HepG2 (cell line): ENCODE measurements around the gene L3MBTL4. TPM values are rescaled to one million over a fixed set of nuclear protein-coding genes. Genes with fewer than 3 reads are reported as not detected.

ENCODE experiments used
- CBX1 ChIP-seq: IDR thresholded peaks from one replicate; pipeline ENCODE4 v1.6.1; 2016; ENCODE audit warnings: antibody characterized with exemption, low read depth
- CC2D1A ChIP-seq: sonication (generic); formaldehyde crosslinking; IDR thresholded peaks from 2 replicates; pipeline ENCODE4 v1.8.1; 2023; ENCODE audit warnings: mild to moderate bottlenecking, missing genetic modification reagents
- DPF2 ChIP-seq: sonication (generic); formaldehyde crosslinking; IDR thresholded peaks from 2 replicates; pipeline ENCODE4 v1.4.0; 2020; ENCODE audit warnings: mild to moderate bottlenecking, low read depth, missing genetic modification reagents, borderline replicate concordance
- EED ChIP-seq: sonication (generic); formaldehyde crosslinking; IDR thresholded peaks from 2 replicates; pipeline ENCODE4 v1.5.0; 2020; ENCODE audit warnings: mild to moderate bottlenecking, missing genetic modification reagents
- FOXA1 ChIP-seq, 2 experiments: fragments of 450-650 bp in 1 of 2; sonication (generic) in 1 of 2; formaldehyde crosslinking in 1 of 2; IDR thresholded peaks; 2 replicates each; pipeline versions ENCODE4 v1.4.0 to v1.6.1; 2016 to 2020; ENCODE audit warnings: missing genetic modification reagents in 1 of 2
- HOXD1 ChIP-seq: sonication (generic); formaldehyde crosslinking; IDR thresholded peaks from 2 replicates; pipeline ENCODE4 v1.5.0; 2020; ENCODE audit warnings: missing genetic modification reagents
- KDM3A ChIP-seq: IDR thresholded peaks from 2 replicates; pipeline ENCODE4 v1.6.1; 2018; ENCODE audit warnings: low read depth, missing compliant biosample characterization
- KDM5A ChIP-seq: fragments of 200-600 bp; sonication (generic); IDR thresholded peaks from 2 replicates; pipeline ENCODE4 v1.7.0; 2018; ENCODE audit warnings: antibody characterized with exemption, mild to moderate bottlenecking, low read length, borderline replicate concordance
- MAZ ChIP-seq, 2 experiments: sonication (generic) in 1 of 2; formaldehyde crosslinking in 1 of 2; IDR thresholded peaks; 2 replicates each; pipeline versions ENCODE4 v1.5.0 to v1.6.1; 2012 to 2020; ENCODE audit warnings: low read depth in 2 of 2, mild to moderate bottlenecking in 2 of 2, borderline replicate concordance in 1 of 2, improper control_type of control experiment in 1 of 2, low read length in 1 of 2, missing genetic modification reagents in 1 of 2, moderate library complexity in 1 of 2
- MED8 ChIP-seq: sonication (generic); formaldehyde crosslinking; IDR thresholded peaks from 2 replicates; pipeline ENCODE4 v1.8.1; 2023; ENCODE audit warnings: mild to moderate bottlenecking, missing genetic modification reagents; ENCODE audit not compliant: insufficient replicate concordance
- MEIS1 ChIP-seq: sonication (generic); formaldehyde crosslinking; IDR thresholded peaks from 2 replicates; pipeline ENCODE4 v1.9.0; 2021; ENCODE audit warnings: mild to moderate bottlenecking, missing genetic modification reagents, moderate library complexity, borderline replicate concordance
- SAFB2 ChIP-seq: sonication (generic); formaldehyde crosslinking; IDR thresholded peaks from 2 replicates; pipeline ENCODE4 v1.5.1; 2020; ENCODE audit warnings: missing genetic modification reagents, low read depth, mild to moderate bottlenecking, borderline replicate concordance
- TFDP1 ChIP-seq: IDR thresholded peaks from 2 replicates; pipeline ENCODE4 v1.6.1; 2016; ENCODE audit warnings: missing compliant biosample characterization, missing genetic modification reagents, borderline replicate concordance
- ZFY ChIP-seq: sonication (generic); formaldehyde crosslinking; IDR thresholded peaks from 2 replicates; pipeline ENCODE4 v1.4.0; 2020; ENCODE audit warnings: missing genetic modification reagents
- ZNF224 ChIP-seq: sonication (generic); formaldehyde crosslinking; IDR thresholded peaks from 2 replicates; pipeline ENCODE4 v1.5.0; 2020; ENCODE audit warnings: mild to moderate bottlenecking, missing genetic modification reagents
- ZNF317 ChIP-seq: sonication (generic); formaldehyde crosslinking; IDR thresholded peaks from 2 replicates; pipeline ENCODE4 v1.5.0; 2020; ENCODE audit warnings: mild to moderate bottlenecking, missing genetic modification reagents
- ZNF335 ChIP-seq: sonication (generic); formaldehyde crosslinking; IDR thresholded peaks from 2 replicates; pipeline ENCODE4 v1.4.0; 2020; ENCODE audit warnings: missing genetic modification reagents
- ZNF629 ChIP-seq: sonication (generic); formaldehyde crosslinking; conservative IDR thresholded peaks from 2 replicates; pipeline ENCODE4 v1.5.0; 2020; ENCODE audit warnings: missing genetic modification reagents
- ZNF816 ChIP-seq: sonication (generic); formaldehyde crosslinking; IDR thresholded peaks from 2 replicates; pipeline ENCODE4 v1.8.0; 2022; ENCODE audit warnings: missing genetic modification reagents, mild to moderate bottlenecking, borderline replicate concordance
- ZNF879 ChIP-seq: sonication (generic); formaldehyde crosslinking; IDR thresholded peaks from 2 replicates; pipeline ENCODE4 v1.8.1; 2023; ENCODE audit warnings: missing genetic modification reagents
- polyA plus RNA-seq, 8 experiments: library from polyadenylated mRNA; depleted of rRNA in 3 of 8; stranded (reverse) in 7 of 8; unstranded in 1 of 8; fragments of >200 nt; fragmentation: Illumina TruSeq in 4 of 8; extraction: Trizol in 4 of 8; gene quantifications; 2 replicates each; pipeline versions ENCODE4 v1.2.1 to v1.2.3, GENCODE V29; 2011 to 2016; ENCODE audit warnings: low read depth in 4 of 8, missing spikeins in 1 of 8, mixed read lengths in 1 of 8; ENCODE audit not compliant: insufficient read depth in 1 of 8
- total RNA-seq, 5 experiments: library from RNA; depleted of rRNA; stranded (reverse); fragments of >200 nt; fragmentation: Illumina TruSeq; extraction: Trizol; gene quantifications; 2 replicates each; pipeline ENCODE4 v1.2.3, GENCODE V29; 2016; ENCODE audit warnings: low read depth in 1 of 5
- TF ChIP-seq, protein P1 (sequence below): sonication (generic); formaldehyde crosslinking; IDR thresholded peaks from 2 replicates; pipeline ENCODE4 v1.4.0; 2020; ENCODE audit warnings: missing genetic modification reagents, borderline replicate concordance
- TF ChIP-seq, protein P2 (sequence below): fragments of 450-650 bp; IDR thresholded peaks from 2 replicates; pipeline ENCODE4 v1.6.1; 2017; ENCODE audit warnings: mild to moderate bottlenecking

Gene L3MBTL4
- total and polyA plus RNA-seq, 2 of the 13 experiments (the other 11 are each of a cell fraction or from before 2014, with no cell fraction given): 10.8 to 13.3 TPM

GRCh38 chr18:6370886-6371635, 43.6 kb downstream of the L3MBTL4 start (continued):
- TF ChIP-seq KDM5A: no peak
- no peak for TF ChIP-seq FOXA1 (IDR thresholded peaks at IDR 0.05)
- 0 out of 2 replicates have a peak, but pooled peaks have one; percentile 9 for TF ChIP-seq FOXA1 (CRISPR knock-in tag; IDR thresholded peaks at IDR 0.05)
- TF ChIP-seq EED (CRISPR knock-in tag): no peak
- TF ChIP-seq MED8 (CRISPR knock-in tag): no peak
- no peak for TF ChIP-seq SAFB2
- TF ChIP-seq ZNF224: no peak
- TF ChIP-seq ZNF879: no peak
- TF ChIP-seq ZFY: peak; percentile 42
- TF ChIP-seq CBX1: no peak
- TF ChIP-seq, protein P1, sequence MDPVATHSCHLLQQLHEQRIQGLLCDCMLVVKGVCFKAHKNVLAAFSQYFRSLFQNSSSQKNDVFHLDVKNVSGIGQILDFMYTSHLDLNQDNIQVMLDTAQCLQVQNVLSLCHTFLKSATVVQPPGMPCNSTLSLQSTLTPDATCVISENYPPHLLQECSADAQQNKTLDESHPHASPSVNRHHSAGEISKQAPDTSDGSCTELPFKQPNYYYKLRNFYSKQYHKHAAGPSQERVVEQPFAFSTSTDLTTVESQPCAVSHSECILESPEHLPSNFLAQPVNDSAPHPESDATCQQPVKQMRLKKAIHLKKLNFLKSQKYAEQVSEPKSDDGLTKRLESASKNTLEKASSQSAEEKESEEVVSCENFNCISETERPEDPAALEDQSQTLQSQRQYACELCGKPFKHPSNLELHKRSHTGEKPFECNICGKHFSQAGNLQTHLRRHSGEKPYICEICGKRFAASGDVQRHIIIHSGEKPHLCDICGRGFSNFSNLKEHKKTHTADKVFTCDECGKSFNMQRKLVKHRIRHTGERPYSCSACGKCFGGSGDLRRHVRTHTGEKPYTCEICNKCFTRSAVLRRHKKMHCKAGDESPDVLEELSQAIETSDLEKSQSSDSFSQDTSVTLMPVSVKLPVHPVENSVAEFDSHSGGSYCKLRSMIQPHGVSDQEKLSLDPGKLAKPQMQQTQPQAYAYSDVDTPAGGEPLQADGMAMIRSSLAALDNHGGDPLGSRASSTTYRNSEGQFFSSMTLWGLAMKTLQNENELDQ (CRISPR knock-in tag): no peak
- TF ChIP-seq MAZ (IDR thresholded peaks at IDR 0.05; ENCODE audit: borderline replicate concordance, low read depth, low read length): no peak
- no peak for TF ChIP-seq MAZ (CRISPR knock-in tag; IDR thresholded peaks at IDR 0.05; ENCODE audit: low read depth)
- 0 out of 2 replicates have a peak, but pooled peaks have one; percentile 26 for TF ChIP-seq TFDP1 (CRISPR knock-in tag)
- TF ChIP-seq, protein P2, sequence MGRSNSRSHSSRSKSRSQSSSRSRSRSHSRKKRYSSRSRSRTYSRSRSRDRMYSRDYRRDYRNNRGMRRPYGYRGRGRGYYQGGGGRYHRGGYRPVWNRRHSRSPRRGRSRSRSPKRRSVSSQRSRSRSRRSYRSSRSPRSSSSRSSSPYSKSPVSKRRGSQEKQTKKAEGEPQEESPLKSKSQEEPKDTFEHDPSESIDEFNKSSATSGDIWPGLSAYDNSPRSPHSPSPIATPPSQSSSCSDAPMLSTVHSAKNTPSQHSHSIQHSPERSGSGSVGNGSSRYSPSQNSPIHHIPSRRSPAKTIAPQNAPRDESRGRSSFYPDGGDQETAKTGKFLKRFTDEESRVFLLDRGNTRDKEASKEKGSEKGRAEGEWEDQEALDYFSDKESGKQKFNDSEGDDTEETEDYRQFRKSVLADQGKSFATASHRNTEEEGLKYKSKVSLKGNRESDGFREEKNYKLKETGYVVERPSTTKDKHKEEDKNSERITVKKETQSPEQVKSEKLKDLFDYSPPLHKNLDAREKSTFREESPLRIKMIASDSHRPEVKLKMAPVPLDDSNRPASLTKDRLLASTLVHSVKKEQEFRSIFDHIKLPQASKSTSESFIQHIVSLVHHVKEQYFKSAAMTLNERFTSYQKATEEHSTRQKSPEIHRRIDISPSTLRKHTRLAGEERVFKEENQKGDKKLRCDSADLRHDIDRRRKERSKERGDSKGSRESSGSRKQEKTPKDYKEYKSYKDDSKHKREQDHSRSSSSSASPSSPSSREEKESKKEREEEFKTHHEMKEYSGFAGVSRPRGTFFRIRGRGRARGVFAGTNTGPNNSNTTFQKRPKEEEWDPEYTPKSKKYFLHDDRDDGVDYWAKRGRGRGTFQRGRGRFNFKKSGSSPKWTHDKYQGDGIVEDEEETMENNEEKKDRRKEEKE: no peak
- 0 out of 2 replicates have a peak, but pooled peaks have one; percentile 40 for TF ChIP-seq HOXD1 (CRISPR knock-in tag)
- peak; percentile 19; the same call in 1 of the 2 replicates for TF ChIP-seq KDM3A (CRISPR knock-in tag)
- no peak for TF ChIP-seq ZNF335 (CRISPR knock-in tag)
- peak; percentile 83; the same call in 1 of the 2 replicates for TF ChIP-seq MEIS1
- TF ChIP-seq DPF2 (CRISPR knock-in tag): peak; percentile 66; the same call in 1 of the 2 replicates
- TF ChIP-seq CC2D1A (CRISPR knock-in tag): no peak
- TF ChIP-seq ZNF629 (CRISPR knock-in tag): no peak
- peak; percentile 38; the same call in 1 of the 2 replicates for TF ChIP-seq ZNF317
- peak; percentile 75 for TF ChIP-seq ZNF816
